ENCODE data around the gene KCTD3.

DNA sequence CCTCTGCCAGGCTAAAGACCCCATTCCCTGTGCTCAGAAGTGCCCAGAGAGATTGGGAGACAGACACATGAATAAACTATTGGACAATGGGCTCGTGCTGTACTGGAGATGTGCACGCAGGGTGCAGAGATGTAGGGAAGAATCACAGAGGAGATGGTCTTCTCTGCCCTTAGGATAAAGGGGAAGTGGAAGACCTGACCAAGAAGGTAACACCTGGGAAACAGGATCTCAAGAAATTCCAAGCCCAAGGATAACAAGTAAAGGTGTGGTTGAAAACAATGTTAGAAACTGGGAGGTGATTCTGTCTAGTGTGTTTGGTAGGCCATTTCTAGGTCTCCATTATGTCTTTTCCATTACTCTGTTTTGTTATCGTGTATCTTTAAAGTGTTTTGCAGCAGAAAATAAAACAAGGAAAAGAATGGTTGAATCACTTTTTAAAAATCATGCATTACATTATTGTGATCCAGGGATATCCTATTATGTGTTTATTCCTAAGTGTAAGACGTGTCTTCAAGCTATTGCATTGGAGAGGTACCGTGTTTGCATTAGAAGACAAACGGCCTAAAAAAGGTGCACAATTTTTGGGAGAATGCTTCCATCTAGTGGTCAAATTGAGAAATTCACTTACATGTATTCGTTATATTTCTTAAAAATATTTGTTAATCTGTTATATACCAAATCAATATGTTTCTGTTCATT is 40.8 kb upstream of the KCTD3 start:
- TF ChIP-seq POLR2A (IDR thresholded peaks at IDR 0.05; ENCODE audit: low read length) (no peak), GATA1 (IDR thresholded peaks at IDR 0.05; ENCODE audit: low read depth, low read length) (no peak)
